Measurements from ENCODE around the gene ZNF3. TPM values are rescaled to one million over a fixed set of nuclear protein-coding genes. Genes with fewer than 3 reads are reported as not detected.
A peak's percentile ranks its signal among the peaks of the same experiment; 100 is the strongest.

The ZNF3 gene
- total and polyA plus RNA-seq, 9 of the 15 experiments (the other 6 are each of a cell fraction or from before 2014, with no cell fraction given), result 30.0 to 64.9 (median 51.5) TPM

- TF ChIP-seq REST (IDR thresholded peaks at IDR 0.05; ENCODE audit: borderline replicate concordance), result peak; percentile 93
- TF ChIP-seq REST (CRISPR knock-in tag; IDR thresholded peaks at IDR 0.05; ENCODE audit: low read depth), result peak; percentile 26; the same call in 1 of the 2 replicates
- peak; percentile 95 for TF ChIP-seq NBN (IDR thresholded peaks at IDR 0.05; ENCODE audit: low read depth)
- TF ChIP-seq SREBF1 (IDR thresholded peaks at IDR 0.05; ENCODE audit: borderline replicate concordance, low read depth, low read length), result 0 out of 2 replicates have a peak, but pooled peaks have one; percentile 34
- TF ChIP-seq RERE (CRISPR knock-in tag; IDR thresholded peaks at IDR 0.05; ENCODE audit: borderline replicate concordance), result 0 out of 2 replicates have a peak, but pooled peaks have one; percentile 40
Measured at GRCh38 chr7:100081535-100082102, at the start of gene ZNF3 (continued).
